Gastrocnemius medialis (tissue), 4 donors: Measurements from ENCODE around the gene GABARAPL2.
"Not testable (repeated sequence)": the region's sequence is repeated elsewhere in the genome, so short reads cannot be mapped to it uniquely, and the experiment has no call there.

ENCODE experiments used
- POLR2A ChIP-seq, 2 donors: fragments of 450-650 bp; IDR thresholded peaks; one replicate each; pipeline ENCODE4 v1.6.1; 2017; ENCODE audit warnings: antibody characterized with exemption in 2 of 2, mild to moderate bottlenecking in 2 of 2, moderate library complexity in 2 of 2
- TF ChIP-seq, protein P1 (sequence below), 5 experiments: fragments of 450-650 bp in 3 of 5; fragments of 200-600 bp in 2 of 5; sonication (generic) in 2 of 5; IDR thresholded peaks in 4 of 5; conservative IDR thresholded peaks in 1 of 5; 1 replicate in 4 of 5; 2 replicates in 1 of 5; pipeline ENCODE4 v1.5.1; 2016 to 2019; ENCODE audit warnings: antibody characterized with exemption in 5 of 5, mild to moderate bottlenecking in 3 of 5, moderate library complexity in 3 of 5

DNA sequence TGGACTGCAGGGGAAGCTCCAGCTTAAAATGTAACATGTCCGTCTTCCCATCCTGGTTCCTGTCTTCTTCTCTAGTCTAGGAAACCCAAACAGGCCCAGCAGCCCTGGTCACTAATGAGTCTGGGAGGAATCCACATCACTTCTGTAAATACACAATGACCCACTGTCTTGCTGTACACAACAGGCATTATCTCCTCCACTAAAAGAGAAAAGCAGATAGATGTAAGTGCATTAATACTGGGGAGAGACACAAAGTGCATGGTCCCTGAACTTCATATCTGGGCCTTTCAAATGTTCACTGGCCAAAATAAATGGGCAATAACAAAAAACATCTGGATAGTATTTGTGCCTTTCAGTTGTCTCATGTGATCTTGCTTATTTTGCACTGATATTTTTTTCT is 20.3 kb upstream of the GABARAPL2 start:
- TF ChIP-seq, protein P1, sequence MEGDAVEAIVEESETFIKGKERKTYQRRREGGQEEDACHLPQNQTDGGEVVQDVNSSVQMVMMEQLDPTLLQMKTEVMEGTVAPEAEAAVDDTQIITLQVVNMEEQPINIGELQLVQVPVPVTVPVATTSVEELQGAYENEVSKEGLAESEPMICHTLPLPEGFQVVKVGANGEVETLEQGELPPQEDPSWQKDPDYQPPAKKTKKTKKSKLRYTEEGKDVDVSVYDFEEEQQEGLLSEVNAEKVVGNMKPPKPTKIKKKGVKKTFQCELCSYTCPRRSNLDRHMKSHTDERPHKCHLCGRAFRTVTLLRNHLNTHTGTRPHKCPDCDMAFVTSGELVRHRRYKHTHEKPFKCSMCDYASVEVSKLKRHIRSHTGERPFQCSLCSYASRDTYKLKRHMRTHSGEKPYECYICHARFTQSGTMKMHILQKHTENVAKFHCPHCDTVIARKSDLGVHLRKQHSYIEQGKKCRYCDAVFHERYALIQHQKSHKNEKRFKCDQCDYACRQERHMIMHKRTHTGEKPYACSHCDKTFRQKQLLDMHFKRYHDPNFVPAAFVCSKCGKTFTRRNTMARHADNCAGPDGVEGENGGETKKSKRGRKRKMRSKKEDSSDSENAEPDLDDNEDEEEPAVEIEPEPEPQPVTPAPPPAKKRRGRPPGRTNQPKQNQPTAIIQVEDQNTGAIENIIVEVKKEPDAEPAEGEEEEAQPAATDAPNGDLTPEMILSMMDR (IDR thresholded peaks at IDR 0.05 in 4 of 5, conservative IDR thresholded peaks at IDR 0.05 in 1 of 5), result not testable (repeated sequence)
- not testable (repeated sequence) for TF ChIP-seq POLR2A (IDR thresholded peaks at IDR 0.05)
